ENCODE measurements around the gene MEIS3. TPM values are rescaled to one million over a fixed set of nuclear protein-coding genes. Genes with fewer than 3 reads are reported as not detected.
A peak's percentile ranks its signal among the peaks of the same experiment; 100 is the strongest.

MEIS3 gene
- polyA plus RNA-seq, 4 donors: 4.6 to 11.2 (median 4.8) TPM; not detected in 1

DNA sequence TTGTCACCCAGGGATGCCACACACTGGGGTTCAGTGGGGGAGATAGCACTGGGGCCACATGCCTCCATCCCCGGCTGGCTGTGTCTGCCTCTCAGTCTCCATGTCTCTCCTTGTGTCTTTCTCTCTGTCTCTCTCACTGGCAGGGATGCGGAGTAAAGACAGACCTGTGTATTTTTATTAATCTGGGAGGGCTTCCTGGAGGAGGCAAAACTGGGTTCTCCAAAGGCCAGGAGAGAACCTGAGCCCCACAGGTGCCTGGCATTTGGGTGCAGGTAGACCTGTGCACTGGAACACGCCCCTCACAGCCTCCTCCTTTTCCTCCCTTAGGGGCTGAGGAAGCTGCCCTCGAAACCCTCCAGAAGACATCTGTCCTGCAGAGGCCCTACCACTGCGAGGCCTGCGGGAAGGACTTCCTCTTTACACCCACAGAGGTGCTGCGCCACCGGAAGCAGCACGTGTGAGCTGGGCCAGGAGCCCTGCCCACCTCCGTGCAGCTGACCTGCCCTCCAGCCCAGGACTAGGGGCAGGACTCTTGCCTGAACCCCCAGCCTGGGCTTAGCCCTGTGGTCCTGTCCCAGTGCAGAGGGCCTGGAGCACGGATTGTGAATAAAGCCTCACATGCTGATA lies 37.6 kb downstream of the MEIS3 start:
- no peak overlapping the region for H3K27ac ChIP-seq (ENCODE audit: low read depth in 1 of 3, low read length in 2 of 3)
- H3K4me3 ChIP-seq (ENCODE audit: low read depth in 1 of 3, low read length in 3 of 3): no peak overlapping the region
- H3K36me3 ChIP-seq (ENCODE audit: control insufficient read depth in 3 of 3, insufficient read depth in 2 of 3, low read depth in 1 of 3, low read length in 3 of 3): peaks cover 11 to 55% (median 12%) of the 10 kb centered on the region in 3 donors
- WGBS, 3 donors: 75 to 80% (median 76%) methylated on average over 11 of the region's 11 CpGs
- DNase-seq: peak in 1 of 2 donors; percentile 11
- H3K9me3 ChIP-seq (ENCODE audit: control insufficient read depth in 2 of 2, insufficient read depth in 1 of 2, low read depth in 1 of 2, low read length in 1 of 2): no peaks in the 10 kb centered on the region
- no peak for FAIRE-seq
- no peaks in the 10 kb centered on the region for H3K27me3 ChIP-seq (ENCODE audit: control insufficient read depth in 3 of 3, insufficient read depth in 3 of 3, low read length in 3 of 3)
- H3K4me1 ChIP-seq (ENCODE audit: control insufficient read depth in 3 of 3, insufficient read depth in 2 of 3, low read depth in 1 of 3, low read length in 2 of 3): no peaks in the 10 kb centered on the region

DNA sequence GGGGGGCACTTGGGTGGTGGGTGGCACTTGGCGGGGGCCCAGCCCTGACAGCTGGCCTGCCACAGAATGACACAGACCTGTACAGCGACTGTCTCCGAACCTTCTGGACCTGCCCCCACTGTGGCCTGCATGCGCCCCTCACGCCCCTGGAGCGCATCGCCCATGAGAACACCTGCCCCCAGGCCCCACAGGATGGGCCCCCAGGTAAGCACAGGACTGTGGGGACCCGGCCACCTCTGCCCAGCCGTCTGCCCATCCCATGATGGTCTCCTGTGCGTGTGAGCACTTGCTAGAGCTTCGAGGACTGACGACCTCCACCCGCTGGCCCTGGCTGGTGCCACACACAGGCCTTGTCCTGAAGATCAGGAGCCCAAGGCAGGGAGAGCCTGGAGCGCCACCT lies 38.2 kb downstream of the MEIS3 start:
- H3K4me1 ChIP-seq (ENCODE audit: control insufficient read depth in 3 of 3, insufficient read depth in 2 of 3, low read depth in 1 of 3, low read length in 2 of 3): peaks cover 0 to 3% (median 0%) of the 10 kb centered on the region in 3 donors
- no peak overlapping the region for H3K4me3 ChIP-seq (ENCODE audit: low read depth in 1 of 3, low read length in 3 of 3)
- no peaks in the 10 kb centered on the region for H3K27me3 ChIP-seq (ENCODE audit: control insufficient read depth in 3 of 3, insufficient read depth in 3 of 3, low read length in 3 of 3)
- DNase-seq (no peak), FAIRE-seq (no peak)
- WGBS, 3 donors: 90 to 93% (median 93%) methylated on average over 14 of the region's 14 CpGs
- no peak overlapping the region for H3K27ac ChIP-seq (ENCODE audit: low read depth in 1 of 3, low read length in 2 of 3)
- H3K9me3 ChIP-seq (ENCODE audit: control insufficient read depth in 2 of 2, insufficient read depth in 1 of 2, low read depth in 1 of 2, low read length in 1 of 2): no peaks in the 10 kb centered on the region
- peaks cover 14 to 61% (median 14%) of the 10 kb centered on the region in 3 donors for H3K36me3 ChIP-seq (ENCODE audit: control insufficient read depth in 3 of 3, insufficient read depth in 2 of 3, low read depth in 1 of 3, low read length in 3 of 3)

DNA sequence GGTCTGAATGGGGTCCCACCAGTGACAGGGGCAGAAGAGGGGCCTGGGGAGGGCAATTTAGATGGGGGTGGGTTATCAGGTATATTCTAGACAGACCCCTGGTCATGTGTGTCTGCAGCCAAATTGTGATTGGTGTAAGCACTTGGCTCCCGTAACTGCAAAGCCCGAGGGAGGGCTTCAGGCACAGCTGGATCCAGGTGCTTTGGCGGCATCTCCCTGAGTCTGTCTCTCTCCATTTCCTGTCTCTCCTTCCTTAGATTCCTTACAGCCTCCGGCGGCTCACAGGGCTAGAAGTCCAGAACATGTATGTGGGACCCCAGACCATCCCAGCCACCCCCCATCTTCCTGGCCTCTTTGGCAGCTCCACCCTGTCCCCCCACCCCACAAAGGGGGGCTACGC lies 38.8 kb downstream of the MEIS3 start:
- 93 to 99% (median 96%) methylated on average over 6 of the region's 6 CpGs for WGBS, 3 donors
- Histone ChIP-seq H3K4me1 (ENCODE audit: control insufficient read depth in 3 of 3, insufficient read depth in 2 of 3, low read depth in 1 of 3, low read length in 2 of 3) (peaks cover 0 to 3% (median 0%) of the 10 kb centered on the region in 3 donors), H3K9me3 (ENCODE audit: control insufficient read depth in 2 of 2, insufficient read depth in 1 of 2, low read depth in 1 of 2, low read length in 1 of 2) (no peaks in the 10 kb centered on the region), H3K27me3 (ENCODE audit: control insufficient read depth in 3 of 3, insufficient read depth in 3 of 3, low read length in 3 of 3) (no peaks in the 10 kb centered on the region), H3K4me3 (ENCODE audit: low read depth in 1 of 3, low read length in 3 of 3) (no peak overlapping the region), H3K27ac (ENCODE audit: low read depth in 1 of 3, low read length in 2 of 3) (no peak overlapping the region), H3K36me3 (ENCODE audit: control insufficient read depth in 3 of 3, insufficient read depth in 2 of 3, low read depth in 1 of 3, low read length in 3 of 3) (peaks cover 15 to 67% (median 19%) of the 10 kb centered on the region in 3 donors)
- FAIRE-seq: no peak
- DNase-seq: no peak

DNA sequence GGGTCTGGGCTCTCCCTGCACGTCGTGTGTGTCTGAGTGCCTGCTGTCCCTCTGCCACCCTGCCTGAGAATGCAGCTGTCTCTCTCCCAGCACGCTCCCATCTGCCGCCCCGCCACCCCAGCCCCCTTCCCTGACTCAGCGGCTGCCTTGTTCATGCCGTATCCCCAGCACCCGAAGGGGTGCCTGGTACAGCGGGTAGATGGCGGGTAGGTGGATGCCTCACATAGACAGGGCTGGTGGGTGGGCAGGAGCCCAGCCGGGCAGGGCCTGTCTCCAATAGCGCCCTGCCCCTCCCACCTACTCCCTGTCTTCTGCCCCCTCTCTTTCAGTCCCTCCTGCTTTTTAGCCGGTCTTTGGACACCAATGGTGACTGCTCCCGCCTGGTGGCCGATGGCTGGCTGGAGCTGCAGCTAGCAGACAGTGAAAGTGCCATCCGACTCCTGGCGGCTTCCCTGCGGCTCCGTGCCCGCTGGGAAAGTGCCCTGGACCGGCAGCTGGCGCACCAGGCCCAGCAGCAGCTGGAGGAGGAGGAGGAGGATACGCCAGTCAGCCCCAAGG lies 39.9 kb downstream of the MEIS3 start:
- DNase-seq (no peak), FAIRE-seq (no peak)
- H3K27me3 ChIP-seq (ENCODE audit: control insufficient read depth in 3 of 3, insufficient read depth in 3 of 3, low read length in 3 of 3): no peaks in the 10 kb centered on the region
- WGBS, 3 donors: 90 to 93% (median 92%) methylated on average over 23 of the region's 23 CpGs
- H3K36me3 ChIP-seq (ENCODE audit: control insufficient read depth in 3 of 3, insufficient read depth in 2 of 3, low read depth in 1 of 3, low read length in 3 of 3): peaks cover 19 to 78% (median 19%) of the 10 kb centered on the region in 3 donors
- H3K27ac ChIP-seq (ENCODE audit: low read depth in 1 of 3, low read length in 2 of 3): no peak overlapping the region
- H3K4me3 ChIP-seq (ENCODE audit: low read depth in 1 of 3, low read length in 3 of 3): no peak overlapping the region
- H3K4me1 ChIP-seq (ENCODE audit: control insufficient read depth in 3 of 3, insufficient read depth in 2 of 3, low read depth in 1 of 3, low read length in 2 of 3): peaks cover 0 to 3% (median 0%) of the 10 kb centered on the region in 3 donors
- H3K9me3 ChIP-seq (ENCODE audit: control insufficient read depth in 2 of 2, insufficient read depth in 1 of 2, low read depth in 1 of 2, low read length in 1 of 2): no peaks in the 10 kb centered on the region

DNA sequence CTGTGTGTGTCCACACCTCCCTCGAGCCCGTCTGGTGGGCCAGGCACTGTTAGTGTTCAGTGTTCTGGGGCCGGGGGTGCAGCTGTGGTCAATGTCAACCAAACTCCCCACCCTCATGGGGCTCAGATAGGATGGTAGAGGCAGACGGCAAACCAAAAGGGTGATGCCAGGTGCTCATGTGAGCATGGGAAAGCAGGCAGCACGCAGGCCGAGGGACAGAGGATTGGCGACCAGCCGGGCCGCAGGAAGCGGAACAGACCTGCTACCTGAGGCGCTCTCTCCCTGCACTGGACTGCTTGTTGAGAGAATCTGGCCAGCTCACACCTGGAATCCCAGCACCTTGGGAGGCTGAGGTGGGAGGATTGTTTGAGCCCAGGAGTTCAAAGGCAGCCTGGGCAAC lies 41.1 kb downstream of the MEIS3 start:
- Histone ChIP-seq H3K36me3 (ENCODE audit: control insufficient read depth in 3 of 3, insufficient read depth in 2 of 3, low read depth in 1 of 3, low read length in 3 of 3) (peaks cover 23 to 89% (median 25%) of the 10 kb centered on the region in 3 donors), H3K4me3 (ENCODE audit: low read depth in 1 of 3, low read length in 3 of 3) (no peak overlapping the region), H3K27ac (ENCODE audit: low read depth in 1 of 3, low read length in 2 of 3) (no peak overlapping the region), H3K9me3 (ENCODE audit: control insufficient read depth in 2 of 2, insufficient read depth in 1 of 2, low read depth in 1 of 2, low read length in 1 of 2) (no peaks in the 10 kb centered on the region), H3K4me1 (ENCODE audit: control insufficient read depth in 3 of 3, insufficient read depth in 2 of 3, low read depth in 1 of 3, low read length in 2 of 3) (peaks cover 0 to 3% (median 0%) of the 10 kb centered on the region in 3 donors), H3K27me3 (ENCODE audit: control insufficient read depth in 3 of 3, insufficient read depth in 3 of 3, low read length in 3 of 3) (no peaks in the 10 kb centered on the region)
- 89 to 96% (median 90%) methylated on average over 11 of the region's 11 CpGs for WGBS, 3 donors
- FAIRE-seq: no peak
- no peak for DNase-seq

DNA sequence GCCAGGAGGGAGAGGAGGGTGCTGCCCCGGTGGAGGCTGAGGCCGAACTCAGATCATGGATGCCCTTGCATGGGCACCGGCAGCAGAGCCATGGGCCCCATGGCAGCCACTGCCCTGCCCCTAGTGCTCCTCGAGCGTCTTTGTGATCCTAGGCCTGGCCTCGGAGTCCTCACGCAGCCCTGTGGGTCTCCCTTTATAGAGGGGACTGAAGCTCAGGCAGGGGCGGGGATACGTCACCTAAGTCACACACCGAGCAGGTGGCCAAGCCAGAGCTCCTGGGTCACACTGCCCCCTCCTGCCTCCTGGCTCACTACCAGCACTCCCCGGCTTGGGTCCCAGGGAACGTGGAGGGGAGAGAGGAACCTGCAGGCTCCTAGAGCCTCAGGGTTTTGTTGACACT lies 41.5 kb downstream of the MEIS3 start:
- no peaks in the 10 kb centered on the region for H3K27me3 ChIP-seq (ENCODE audit: control insufficient read depth in 3 of 3, insufficient read depth in 3 of 3, low read length in 3 of 3)
- DNase-seq (no peak), FAIRE-seq (no peak)
- WGBS, 3 donors: 83 to 89% (median 88%) methylated on average over 11 to 12 of the region's 12 CpGs
- no peak overlapping the region for H3K4me3 ChIP-seq (ENCODE audit: low read depth in 1 of 3, low read length in 3 of 3)
- peaks cover 0 to 3% (median 0%) of the 10 kb centered on the region in 3 donors for H3K4me1 ChIP-seq (ENCODE audit: control insufficient read depth in 3 of 3, insufficient read depth in 2 of 3, low read depth in 1 of 3, low read length in 2 of 3)
- no peaks in the 10 kb centered on the region for H3K9me3 ChIP-seq (ENCODE audit: control insufficient read depth in 2 of 2, insufficient read depth in 1 of 2, low read depth in 1 of 2, low read length in 1 of 2)
- no peak overlapping the region for H3K27ac ChIP-seq (ENCODE audit: low read depth in 1 of 3, low read length in 2 of 3)
- peaks cover 23 to 93% (median 27%) of the 10 kb centered on the region in 3 donors for H3K36me3 ChIP-seq (ENCODE audit: control insufficient read depth in 3 of 3, insufficient read depth in 2 of 3, low read depth in 1 of 3, low read length in 3 of 3)

DNA sequence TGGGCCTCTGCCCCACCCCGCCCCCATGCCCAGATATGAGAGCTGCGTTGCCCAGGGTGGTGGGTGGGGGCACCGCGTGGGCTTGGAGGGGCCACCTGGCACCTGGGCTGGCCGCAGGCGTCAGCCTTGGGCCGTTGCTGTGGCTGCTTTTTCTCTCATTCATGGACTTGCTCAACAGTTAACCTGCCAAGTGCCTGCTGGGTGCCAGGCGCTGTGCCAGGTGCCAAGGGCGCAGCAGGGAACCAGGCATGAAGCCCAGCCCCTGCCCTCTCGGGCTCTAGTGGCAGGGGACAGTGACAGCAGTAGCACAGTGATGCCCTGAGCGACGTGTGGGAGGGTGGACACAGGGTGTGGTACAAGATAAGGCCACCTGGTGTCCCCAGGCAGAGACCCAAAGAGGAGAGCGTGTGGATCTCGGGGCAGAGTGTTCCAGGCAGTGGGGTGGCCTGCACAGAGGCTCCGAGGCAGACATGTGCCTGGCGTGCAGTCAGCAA lies 42.1 kb downstream of the MEIS3 start:
- Histone ChIP-seq H3K4me1 (ENCODE audit: control insufficient read depth in 3 of 3, insufficient read depth in 2 of 3, low read depth in 1 of 3, low read length in 2 of 3) (peaks cover 0 to 3% (median 0%) of the 10 kb centered on the region in 3 donors), H3K36me3 (ENCODE audit: control insufficient read depth in 3 of 3, insufficient read depth in 2 of 3, low read depth in 1 of 3, low read length in 3 of 3) (peaks cover 21 to 96% (median 30%) of the 10 kb centered on the region in 3 donors), H3K9me3 (ENCODE audit: control insufficient read depth in 2 of 2, insufficient read depth in 1 of 2, low read depth in 1 of 2, low read length in 1 of 2) (no peaks in the 10 kb centered on the region), H3K27ac (ENCODE audit: low read depth in 1 of 3, low read length in 2 of 3) (no peak overlapping the region), H3K27me3 (ENCODE audit: control insufficient read depth in 3 of 3, insufficient read depth in 3 of 3, low read length in 3 of 3) (no peaks in the 10 kb centered on the region), H3K4me3 (ENCODE audit: low read depth in 1 of 3, low read length in 3 of 3) (no peak overlapping the region)
- no peak for FAIRE-seq
- no peak for DNase-seq
- 72 to 83% (median 79%) methylated on average over 16 of the region's 16 CpGs for WGBS, 3 donors

DNA sequence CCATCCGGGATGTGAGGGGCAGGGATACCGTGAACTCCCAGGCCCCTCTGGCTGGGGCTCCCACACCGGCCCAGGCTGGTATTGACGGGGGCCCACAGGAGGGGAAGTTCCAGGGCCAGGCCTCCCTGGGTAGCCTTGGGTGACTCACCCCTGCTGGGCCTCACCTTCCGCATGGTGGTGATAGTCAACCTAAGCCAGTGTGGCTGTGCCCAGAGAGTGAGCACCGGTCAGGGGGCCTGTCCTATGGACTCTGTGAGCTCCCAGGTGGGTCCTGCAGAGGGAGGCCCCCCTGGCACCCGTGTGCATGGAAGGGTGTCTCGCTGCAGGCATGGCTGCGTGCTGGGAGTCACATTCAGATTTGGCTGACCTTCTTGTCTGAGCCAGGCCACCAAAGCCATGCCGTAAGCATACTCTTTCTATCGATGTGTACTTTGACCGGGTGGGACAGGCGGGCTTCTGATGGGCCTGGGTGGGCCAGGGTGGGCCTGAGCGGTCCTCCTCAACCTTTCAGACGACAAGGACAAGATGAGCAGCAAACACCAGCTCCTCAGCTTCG lies 42.7 kb downstream of the MEIS3 start:
- no peak overlapping the region for H3K27ac ChIP-seq (ENCODE audit: low read depth in 1 of 3, low read length in 2 of 3)
- peaks cover 19 to 96% (median 30%) of the 10 kb centered on the region in 3 donors for H3K36me3 ChIP-seq (ENCODE audit: control insufficient read depth in 3 of 3, insufficient read depth in 2 of 3, low read depth in 1 of 3, low read length in 3 of 3)
- no peaks in the 10 kb centered on the region for H3K27me3 ChIP-seq (ENCODE audit: control insufficient read depth in 3 of 3, insufficient read depth in 3 of 3, low read length in 3 of 3)
- H3K9me3 ChIP-seq (ENCODE audit: control insufficient read depth in 2 of 2, insufficient read depth in 1 of 2, low read depth in 1 of 2, low read length in 1 of 2): no peaks in the 10 kb centered on the region
- FAIRE-seq (no peak), DNase-seq (peak in 1 of 2 donors; percentile 21)
- no peak overlapping the region for H3K4me3 ChIP-seq (ENCODE audit: low read depth in 1 of 3, low read length in 3 of 3)
- H3K4me1 ChIP-seq (ENCODE audit: control insufficient read depth in 3 of 3, insufficient read depth in 2 of 3, low read depth in 1 of 3, low read length in 2 of 3): peaks cover 0 to 3% (median 0%) of the 10 kb centered on the region in 3 donors
- 71 to 84% (median 75%) methylated on average over 16 of the region's 16 CpGs for WGBS, 3 donors

All from small intestine (tissue), 7 donors.